ENCODE data around the gene SIAE. TPM values are rescaled to one million over a fixed set of nuclear protein-coding genes. Genes with fewer than 3 reads are reported as not detected.

Gene SIAE
- total RNA-seq, 1 experiment from 2014 or later: 14.1 TPM

- no peak for DNase-seq (ENCODE audit: low read depth)
Measured at GRCh38 chr11:124670732-124671131, 2.8 kb downstream of the SIAE start.

GRCh38 chr11:124669193-124669592 lies 4.3 kb downstream of the SIAE start:
- in situ Hi-C loops (cut with HindIII; ENCODE audit: low pct_unique_long_range_greater_than_20kb, low sequenced_read_pairs): no loop called here
- peak; percentile 35 for DNase-seq (ENCODE audit: low read depth)

More at GRCh38 chr11:124670732-124671131, 2.8 kb downstream of the SIAE start:
- in situ Hi-C loops (cut with HindIII; ENCODE audit: low pct_unique_long_range_greater_than_20kb, low sequenced_read_pairs): no loop called here

GRCh38 chr11:124667601-124668000 lies 5.9 kb downstream of the SIAE start:
- in situ Hi-C loops (cut with HindIII; ENCODE audit: low pct_unique_long_range_greater_than_20kb, low sequenced_read_pairs): no loop called here

GRCh38 chr11:124663861-124664260 lies 9.7 kb downstream of the SIAE start:
- in situ Hi-C loops (cut with HindIII; ENCODE audit: low pct_unique_long_range_greater_than_20kb, low sequenced_read_pairs): no loop called here
- DNase-seq (ENCODE audit: low read depth): no peak

More at GRCh38 chr11:124667601-124668000, 5.9 kb downstream of the SIAE start:
- no peak for DNase-seq (ENCODE audit: low read depth)

- no peak for DNase-seq (ENCODE audit: low read depth)
- in situ Hi-C loops (cut with HindIII; ENCODE audit: low pct_unique_long_range_greater_than_20kb, low sequenced_read_pairs): no loop called here
Measured at GRCh38 chr11:124662106-124662505, 11.4 kb downstream of the SIAE start.

DNA sequence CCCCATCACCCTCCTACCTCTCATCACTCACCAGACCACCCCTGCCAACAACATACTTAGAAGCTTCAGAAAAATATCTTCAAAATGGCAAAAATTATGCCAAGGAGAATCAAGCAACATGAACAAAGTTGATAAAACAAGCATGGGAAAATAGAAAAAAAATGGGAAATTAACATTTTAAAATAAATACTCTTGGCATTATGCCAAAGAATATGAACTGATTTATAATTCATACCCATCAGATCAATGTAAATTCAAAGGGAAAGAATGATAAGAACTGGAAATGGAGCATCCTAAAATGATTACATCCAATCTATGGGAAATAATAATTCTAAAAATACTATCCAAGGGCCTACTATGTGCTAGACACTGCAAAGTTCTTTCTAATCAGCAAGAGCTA lies 12.0 kb downstream of the SIAE start:
- in situ Hi-C loops (cut with HindIII; ENCODE audit: low pct_unique_long_range_greater_than_20kb, low sequenced_read_pairs): no loop called here
- no peak for DNase-seq (ENCODE audit: low read depth)

DNA sequence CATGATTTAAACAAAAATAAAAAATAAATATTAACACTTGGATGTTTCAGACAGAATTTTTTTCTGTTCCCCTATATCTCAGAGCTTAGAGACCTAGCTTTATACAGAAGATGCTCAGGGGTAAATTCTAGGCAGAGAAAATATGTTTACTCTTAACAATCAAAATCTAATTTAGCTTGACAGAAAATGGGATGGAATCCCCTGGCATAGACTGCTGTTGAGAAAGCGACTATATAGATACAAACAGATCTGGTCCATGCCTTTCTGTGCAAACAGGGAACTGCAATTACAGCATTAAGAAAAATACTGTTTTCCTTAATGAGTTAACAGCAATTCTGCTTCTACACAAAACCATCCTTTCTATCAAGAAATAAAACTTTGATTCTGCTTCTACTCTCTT lies 14.6 kb downstream of the SIAE start:
- DNase-seq (ENCODE audit: low read depth): no peak
- in situ Hi-C loops (cut with HindIII; ENCODE audit: low pct_unique_long_range_greater_than_20kb, low sequenced_read_pairs): no loop called here

GRCh38 chr11:124658501-124658900 lies 15.0 kb downstream of the SIAE start:
- in situ Hi-C loops (cut with HindIII; ENCODE audit: low pct_unique_long_range_greater_than_20kb, low sequenced_read_pairs): no loop called here
- no peak for DNase-seq (ENCODE audit: low read depth)

DNA sequence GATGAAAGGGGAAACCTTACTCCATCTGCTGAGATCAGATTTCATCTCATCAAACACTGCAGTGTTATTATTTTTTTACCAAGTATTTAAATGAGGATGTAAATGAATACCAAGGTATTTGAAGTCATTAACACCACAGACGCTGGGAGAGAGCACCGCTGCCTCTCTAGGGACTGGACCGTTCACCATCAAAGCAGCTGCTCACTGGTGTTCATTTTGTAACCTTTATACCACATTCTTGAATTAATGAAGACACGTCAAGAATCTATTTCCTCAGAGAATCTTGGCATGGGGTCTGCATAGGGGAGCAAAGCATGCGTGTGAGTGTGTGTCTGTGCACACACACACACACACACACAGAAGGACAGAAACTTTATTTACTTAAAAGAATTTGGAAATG lies 15.6 kb downstream of the SIAE start:
- DNase-seq (ENCODE audit: low read depth): no peak
- in situ Hi-C loops (cut with HindIII; ENCODE audit: low pct_unique_long_range_greater_than_20kb, low sequenced_read_pairs): no loop called here

DNA sequence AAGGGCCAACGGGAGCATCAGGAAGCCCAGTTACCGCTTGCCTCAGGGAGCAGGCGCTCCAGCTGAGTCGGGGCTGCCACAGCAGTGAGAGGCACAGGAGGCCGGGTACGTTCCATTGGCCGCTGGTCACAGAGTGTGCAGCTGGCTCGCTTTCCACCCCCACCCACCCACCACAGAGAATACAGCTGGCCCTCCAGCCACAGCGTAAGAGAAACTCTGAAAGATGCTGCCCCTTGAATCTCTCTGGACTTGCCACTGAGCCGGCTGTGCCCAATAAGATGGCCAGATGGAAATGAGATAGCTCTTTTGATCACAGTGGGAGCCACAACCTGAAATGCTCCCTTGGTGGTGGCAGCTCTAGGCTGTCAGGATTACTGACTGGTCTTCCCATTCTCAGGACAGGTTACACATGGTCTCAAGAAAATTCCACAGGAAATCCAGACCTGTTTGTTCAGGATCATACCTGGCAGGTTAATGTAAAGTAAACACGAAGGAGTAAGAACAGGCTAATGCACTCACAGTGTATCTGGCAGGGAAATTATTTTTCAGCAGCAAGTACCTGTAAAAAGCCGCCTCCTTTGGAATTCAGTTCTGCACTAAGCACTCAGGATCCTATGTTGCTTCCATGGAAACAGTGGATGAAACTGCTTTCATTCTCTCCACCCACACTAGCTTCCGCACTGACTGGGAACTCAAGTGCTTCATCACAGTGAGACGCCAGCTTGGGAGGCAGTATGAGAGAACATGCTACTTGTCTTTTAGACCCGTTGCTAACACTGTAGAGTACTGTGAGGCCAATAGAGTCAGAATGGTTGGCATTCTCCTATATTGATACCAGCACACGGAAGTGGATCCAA lies 16.5 kb downstream of the SIAE start:
- in situ Hi-C loops (cut with HindIII; ENCODE audit: low pct_unique_long_range_greater_than_20kb, low sequenced_read_pairs): no loop called here

GRCh38 chr11:124648610-124649009 lies 24.9 kb downstream of the SIAE start:
- DNase-seq (ENCODE audit: low read depth): no peak
- in situ Hi-C loops (cut with HindIII; ENCODE audit: low pct_unique_long_range_greater_than_20kb, low sequenced_read_pairs): no loop called here

More for the DNA sequence above, 16.5 kb downstream of the SIAE start:
- DNase-seq (ENCODE audit: low read depth): no peak

DNA sequence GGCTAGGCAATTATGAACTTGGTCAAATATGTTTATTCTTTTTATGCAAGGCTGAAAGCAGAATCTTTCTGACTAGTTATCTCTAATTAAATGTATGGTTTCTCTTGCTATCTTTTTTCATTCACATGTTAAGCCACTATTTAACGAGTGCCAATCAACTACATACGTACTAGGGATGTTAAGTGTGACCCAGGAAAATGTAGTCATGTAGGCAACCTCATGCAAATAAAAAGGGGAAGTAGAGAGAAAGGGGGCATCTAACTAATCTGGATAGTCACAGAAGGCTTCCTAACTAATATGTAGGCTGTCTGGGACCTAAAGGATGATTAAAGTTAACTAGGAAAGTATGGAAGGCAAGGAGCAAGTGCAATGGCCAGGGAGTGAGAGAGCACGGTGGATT lies 27.4 kb downstream of the SIAE start:
- in situ Hi-C loops (cut with HindIII; ENCODE audit: low pct_unique_long_range_greater_than_20kb, low sequenced_read_pairs): no loop called here
- DNase-seq (ENCODE audit: low read depth): no peak

DNA sequence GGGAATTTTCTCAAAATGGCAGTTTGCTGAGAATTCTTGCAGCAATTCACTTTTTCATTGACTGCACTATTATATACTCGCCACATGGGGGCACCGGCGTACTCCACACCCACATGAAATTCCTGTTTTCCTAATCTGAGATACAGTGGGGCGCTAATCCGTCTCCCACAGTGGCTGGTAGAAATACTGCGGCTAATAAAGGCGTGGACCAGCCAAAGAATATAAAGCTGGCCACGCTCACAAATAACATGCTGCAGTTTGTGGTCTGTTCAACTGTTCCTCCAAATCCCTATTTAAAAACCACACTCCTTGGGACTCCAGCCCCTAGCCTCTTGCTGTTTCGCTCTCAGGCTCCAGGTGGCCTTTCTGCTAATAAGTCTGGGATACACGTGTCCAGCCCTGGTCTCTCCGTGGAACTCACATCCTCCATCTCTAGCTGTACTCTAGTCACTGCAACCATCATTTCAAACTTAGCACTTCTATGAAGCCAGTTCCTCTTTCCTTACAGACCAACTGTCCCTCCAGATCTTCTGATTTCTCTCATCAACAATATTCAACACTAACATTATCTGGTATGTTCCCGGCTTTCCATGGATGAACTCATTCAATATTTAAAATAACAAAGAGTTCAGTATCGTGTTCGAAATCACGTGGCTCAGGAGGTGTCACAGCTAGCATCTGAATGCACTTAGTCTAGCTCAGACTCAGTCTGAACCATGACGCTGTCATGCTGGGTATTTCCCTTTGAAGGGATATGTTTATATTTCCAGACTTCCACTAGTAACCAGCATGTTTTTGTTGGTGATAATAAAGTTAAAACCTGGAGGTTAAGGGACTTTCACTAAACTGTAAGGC lies 28.9 kb downstream of the SIAE start:
- DNase-seq (ENCODE audit: low read depth): peak; percentile 64
- in situ Hi-C loops (cut with HindIII; ENCODE audit: low pct_unique_long_range_greater_than_20kb, low sequenced_read_pairs): no loop called here

- in situ Hi-C loops (cut with HindIII; ENCODE audit: low pct_unique_long_range_greater_than_20kb, low sequenced_read_pairs): no loop called here
- DNase-seq (ENCODE audit: low read depth): peak; percentile 26
Measured at GRCh38 chr11:124643605-124644425, 29.7 kb downstream of the SIAE start.

- in situ Hi-C loops (cut with HindIII; ENCODE audit: low pct_unique_long_range_greater_than_20kb, low sequenced_read_pairs): no loop called here
- DNase-seq (ENCODE audit: low read depth): no peak
Measured at GRCh38 chr11:124643042-124643604, 30.4 kb downstream of the SIAE start.

- in situ Hi-C loops (cut with HindIII; ENCODE audit: low pct_unique_long_range_greater_than_20kb, low sequenced_read_pairs): no loop called here
- no peak for DNase-seq (ENCODE audit: low read depth)
Measured at GRCh38 chr11:124642628-124643027, 30.9 kb downstream of the SIAE start.

DNA sequence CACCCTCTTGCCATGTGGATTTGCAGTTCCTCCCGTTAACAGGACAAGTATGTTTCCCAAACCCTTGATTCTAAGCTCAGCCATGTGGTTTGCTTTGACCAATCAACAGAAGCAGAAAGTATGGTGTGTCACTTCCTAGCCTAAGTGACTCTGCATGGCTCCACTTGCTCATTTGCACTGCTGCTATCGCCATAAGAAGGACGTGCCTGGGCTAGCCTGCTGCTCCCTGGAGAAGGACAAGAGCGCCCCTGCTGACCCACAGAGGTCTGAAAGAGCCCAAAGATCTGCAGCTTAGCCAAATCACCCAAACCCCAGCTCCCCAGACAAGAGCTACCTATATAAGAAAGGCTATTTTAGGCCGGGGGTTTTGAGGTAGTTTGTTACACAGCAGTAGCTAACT lies 32.9 kb downstream of the SIAE start:
- in situ Hi-C loops (cut with HindIII; ENCODE audit: low pct_unique_long_range_greater_than_20kb, low sequenced_read_pairs): no loop called here
- DNase-seq (ENCODE audit: low read depth): no peak

DNA sequence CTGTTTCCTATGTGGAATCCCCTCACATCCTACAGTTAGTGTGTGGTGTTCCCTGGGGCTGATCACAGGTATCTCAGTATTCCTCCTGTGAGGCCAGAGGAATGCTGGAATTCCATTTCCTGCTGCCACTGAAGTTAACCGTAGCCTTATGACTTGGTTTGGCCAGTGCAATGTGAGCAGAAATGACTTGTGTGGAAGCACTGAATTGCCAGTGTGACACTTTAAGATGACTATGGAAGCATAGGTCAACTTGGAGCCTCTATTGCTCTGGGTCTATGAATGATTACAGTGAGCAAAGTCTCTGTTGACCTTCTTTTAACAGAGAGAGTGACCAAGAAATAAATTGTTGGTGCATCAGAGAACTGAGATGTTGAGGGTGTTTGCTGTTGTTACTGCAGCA lies 34.4 kb downstream of the SIAE start:
- in situ Hi-C loops (cut with HindIII; ENCODE audit: low pct_unique_long_range_greater_than_20kb, low sequenced_read_pairs): no loop called here
- no peak for DNase-seq (ENCODE audit: low read depth)
